Right renal cortex interstitium (tissue), 3 donors: ENCODE measurements around the gene AIFM3. TPM values are rescaled to one million over a fixed set of nuclear protein-coding genes. Genes with fewer than 3 reads are reported as not detected.
A peak's percentile ranks its signal among the peaks of the same experiment; 100 is the strongest.

Experiments used
- DNase-seq, 3 donors: peaks; one replicate each; pipeline ENCODE4 v3.0.0-alpha.2; 2013; ENCODE audit warnings: low read depth in 3 of 3, low spot score in 2 of 3
- polyA plus RNA-seq, 3 donors: library from polyadenylated mRNA; unstranded; fragments of 120-200 nt; gene quantifications; one replicate each; pipeline ENCODE4 v1.2.1, GENCODE V29; 2013; ENCODE audit not compliant: insufficient read length in 3 of 3

Gene AIFM3
- polyA plus RNA-seq, 3 donors = 0.69 to 0.97 (median 0.76) TPM

DNA sequence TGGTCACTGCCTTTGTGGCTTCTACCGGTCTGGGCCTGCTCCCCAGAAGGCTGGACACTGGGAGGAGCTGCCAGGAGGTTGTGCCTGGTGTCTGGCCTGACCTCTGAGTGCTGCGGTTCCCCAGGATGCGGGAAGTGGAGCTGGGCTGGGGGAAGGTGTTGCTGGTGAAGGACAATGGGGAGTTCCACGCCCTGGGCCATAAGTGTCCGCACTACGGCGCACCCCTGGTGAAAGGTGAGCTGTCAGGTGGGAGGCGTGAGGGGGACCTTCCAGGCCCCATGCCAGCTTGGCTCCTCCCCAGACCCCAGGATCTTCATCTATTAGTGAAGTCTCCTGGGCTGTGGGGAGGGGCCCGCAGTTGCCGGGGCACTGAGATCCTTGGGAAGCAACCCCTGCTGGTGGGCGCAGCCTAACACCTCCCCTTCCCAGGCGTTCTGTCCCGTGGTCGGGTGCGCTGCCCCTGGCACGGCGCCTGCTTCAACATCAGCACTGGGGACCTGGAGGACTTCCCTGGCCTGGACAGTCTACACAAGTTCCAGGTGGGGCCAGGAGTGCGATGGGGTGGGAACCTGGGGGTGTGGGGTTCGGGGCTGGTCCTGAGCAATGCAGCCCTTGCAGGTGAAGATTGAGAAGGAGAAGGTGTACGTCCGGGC is 6.7 kb downstream of the AIFM3 start:
- no peak for DNase-seq

DNA sequence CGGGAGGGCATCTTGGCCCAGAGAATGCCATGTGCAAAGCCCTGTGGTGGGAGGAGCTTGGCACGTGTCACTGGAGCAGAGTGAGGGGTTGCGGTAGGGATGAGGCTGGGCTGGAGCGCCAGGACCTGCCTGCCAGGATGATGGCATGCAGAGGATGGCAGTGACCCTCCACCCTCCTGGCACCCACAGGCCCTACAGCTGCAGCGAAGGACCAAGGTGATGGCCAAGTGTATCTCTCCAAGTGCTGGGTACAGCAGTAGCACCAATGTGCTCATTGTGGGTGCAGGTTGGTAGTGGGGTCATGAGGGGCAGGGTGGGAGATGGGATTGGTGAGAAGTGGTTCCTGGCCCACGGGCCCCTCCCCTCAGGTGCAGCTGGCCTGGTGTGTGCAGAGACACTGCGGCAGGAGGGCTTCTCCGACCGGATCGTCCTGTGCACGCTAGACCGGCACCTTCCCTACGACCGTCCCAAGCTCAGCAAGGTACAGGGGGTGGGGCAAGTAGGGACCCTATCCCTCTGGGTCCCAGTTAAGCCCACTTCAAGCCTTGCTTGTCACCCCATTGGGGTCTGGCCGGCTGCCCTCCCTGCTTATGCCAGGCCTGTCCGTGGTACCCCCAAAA is 7.4 kb downstream of the AIFM3 start:
- DNase-seq = no peak

DNA sequence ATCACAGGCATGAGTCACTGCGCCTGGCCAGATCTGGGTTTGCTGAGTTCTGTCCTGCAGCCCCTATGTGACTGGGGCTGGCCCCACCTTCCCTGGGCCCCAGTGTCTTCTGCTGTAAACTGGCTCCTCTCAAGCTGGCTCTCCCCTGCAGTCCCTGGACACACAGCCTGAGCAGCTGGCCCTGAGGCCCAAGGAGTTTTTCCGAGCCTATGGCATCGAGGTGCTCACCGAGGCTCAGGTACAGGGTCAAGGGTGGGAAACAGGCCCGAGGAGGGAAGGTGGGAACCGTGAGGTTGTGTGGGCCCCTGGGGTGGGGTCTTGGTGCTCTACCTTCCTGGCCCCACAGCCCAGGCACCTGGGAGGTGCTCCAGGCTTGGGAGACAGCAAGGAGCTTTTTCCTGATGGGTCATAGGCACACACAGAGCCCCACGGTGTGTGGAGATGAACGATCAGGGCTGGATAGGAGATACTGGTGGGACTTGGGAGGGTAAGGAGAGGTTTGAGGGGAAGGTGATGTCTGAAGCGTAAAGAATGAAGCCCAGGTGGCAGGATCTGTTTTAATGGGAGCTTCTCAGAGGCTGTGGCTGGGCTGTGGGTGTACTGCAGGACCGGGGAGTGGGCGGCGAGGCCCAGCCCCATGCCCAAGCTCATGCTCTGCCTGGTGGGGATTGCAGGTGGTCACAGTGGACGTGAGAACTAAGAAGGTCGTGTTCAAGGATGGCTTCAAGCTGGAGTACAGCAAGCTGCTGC is 8.7 kb downstream of the AIFM3 start:
- no peak for DNase-seq

GRCh38 chr22:20976291-20976877 is 9.3 kb downstream of the AIFM3 start:
- no peak for DNase-seq

- DNase-seq = no peak
These were observed 10.0 kb downstream of the AIFM3 start for GRCh38 chr22:20977019-20977418.

DNA sequence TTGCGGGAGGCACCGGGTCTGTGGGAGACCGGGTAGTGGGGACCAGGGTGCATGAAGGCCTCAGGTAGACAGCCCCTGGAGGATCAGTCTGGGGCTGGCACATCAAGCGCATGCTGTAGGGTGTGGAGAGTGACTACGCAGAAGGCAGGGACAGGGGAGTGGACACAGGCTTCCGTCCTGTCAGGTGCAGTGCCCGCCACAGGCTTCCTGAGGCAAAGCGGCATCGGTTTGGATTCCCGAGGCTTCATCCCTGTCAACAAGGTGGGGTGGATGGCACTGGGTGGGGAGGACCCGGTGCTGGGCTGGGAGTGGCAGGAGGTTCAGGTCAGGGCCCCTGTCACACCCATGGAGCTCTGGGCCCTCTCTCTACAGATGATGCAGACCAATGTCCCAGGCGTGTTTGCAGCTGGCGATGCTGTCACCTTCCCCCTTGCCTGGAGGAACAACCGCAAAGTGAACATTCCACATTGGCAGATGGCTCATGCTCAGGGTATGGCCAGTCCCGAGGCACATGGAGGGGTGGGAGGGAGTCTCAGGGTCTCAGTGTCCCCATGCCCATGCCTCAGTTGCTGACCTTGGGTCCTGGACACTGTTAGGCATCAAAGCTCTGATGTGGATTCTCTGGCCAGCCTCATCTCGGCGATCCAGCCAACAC is 10.6 kb downstream of the AIFM3 start:
- DNase-seq = no peak

- no peak for DNase-seq
These were observed 11.4 kb downstream of the AIFM3 start for GRCh38 chr22:20978419-20978818.

DNA sequence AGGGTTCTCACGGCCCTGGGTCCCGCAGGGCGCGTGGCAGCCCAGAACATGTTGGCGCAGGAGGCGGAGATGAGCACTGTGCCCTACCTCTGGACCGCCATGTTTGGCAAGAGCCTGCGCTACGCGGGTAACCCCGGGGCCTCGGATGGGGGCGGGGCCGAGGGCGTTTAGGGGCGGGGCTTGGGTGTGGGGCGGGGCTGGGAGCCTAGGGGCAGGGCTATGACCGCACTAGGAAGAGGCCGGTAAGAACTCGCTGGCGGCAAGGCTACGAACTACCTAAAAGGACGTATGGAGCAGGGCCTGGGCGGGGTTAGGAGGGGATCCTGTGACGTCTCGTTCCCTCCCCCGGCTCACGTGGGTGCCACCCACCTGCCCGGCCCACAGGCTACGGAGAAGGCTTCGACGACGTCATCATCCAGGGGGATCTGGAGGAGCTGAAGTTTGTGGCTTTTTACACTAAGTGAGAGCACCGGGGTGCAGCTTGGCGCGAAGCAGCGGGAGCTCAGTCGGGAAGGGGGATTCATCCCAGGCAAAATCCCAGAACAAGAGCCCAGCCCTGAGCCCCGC is 12.3 kb downstream of the AIFM3 start:
- DNase-seq = no peak

DNA sequence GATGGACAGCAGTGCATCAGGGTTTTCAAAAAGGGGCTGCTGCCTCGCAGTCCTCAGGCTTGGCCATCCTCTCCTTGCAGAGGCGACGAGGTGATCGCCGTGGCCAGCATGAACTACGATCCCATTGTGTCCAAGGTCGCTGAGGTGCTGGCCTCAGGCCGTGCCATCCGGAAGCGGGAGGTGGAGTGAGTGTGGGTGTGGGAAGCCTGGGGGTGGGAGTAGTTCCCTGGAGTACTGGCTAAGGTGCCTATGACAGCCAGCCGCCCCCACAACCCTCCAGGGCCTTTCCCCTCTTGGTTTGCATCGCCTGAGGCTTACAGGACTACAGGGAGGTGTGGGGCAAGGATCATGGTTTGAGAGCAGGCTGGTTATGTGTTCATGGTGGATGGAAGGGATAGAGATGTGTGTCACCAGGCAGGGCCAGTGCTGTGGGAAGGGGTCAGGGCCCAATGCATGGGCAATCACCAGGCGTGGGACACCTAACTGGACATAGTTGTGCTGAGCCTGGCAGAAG is 12.9 kb downstream of the AIFM3 start:
- DNase-seq = no peak

DNA sequence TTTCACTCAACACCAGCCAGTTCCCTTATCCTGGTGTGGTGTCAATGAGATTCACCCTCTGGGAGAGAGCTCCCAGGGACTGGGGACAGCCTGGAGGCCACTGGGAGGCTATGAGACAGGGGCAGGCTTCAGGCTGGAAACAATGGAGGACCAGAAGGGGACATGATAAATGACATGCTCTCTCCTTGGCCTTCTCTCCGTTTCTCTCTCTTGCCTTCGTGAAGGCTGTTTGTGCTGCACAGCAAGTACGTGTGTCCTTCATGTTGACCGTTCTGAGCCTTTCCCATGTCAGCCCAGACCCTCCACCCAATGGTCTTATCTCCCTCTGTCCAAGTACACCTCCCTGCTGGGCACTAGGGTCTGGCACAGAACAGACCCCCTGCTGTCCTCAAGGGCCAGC is 13.5 kb downstream of the AIFM3 start:
- no peak for DNase-seq

DNA sequence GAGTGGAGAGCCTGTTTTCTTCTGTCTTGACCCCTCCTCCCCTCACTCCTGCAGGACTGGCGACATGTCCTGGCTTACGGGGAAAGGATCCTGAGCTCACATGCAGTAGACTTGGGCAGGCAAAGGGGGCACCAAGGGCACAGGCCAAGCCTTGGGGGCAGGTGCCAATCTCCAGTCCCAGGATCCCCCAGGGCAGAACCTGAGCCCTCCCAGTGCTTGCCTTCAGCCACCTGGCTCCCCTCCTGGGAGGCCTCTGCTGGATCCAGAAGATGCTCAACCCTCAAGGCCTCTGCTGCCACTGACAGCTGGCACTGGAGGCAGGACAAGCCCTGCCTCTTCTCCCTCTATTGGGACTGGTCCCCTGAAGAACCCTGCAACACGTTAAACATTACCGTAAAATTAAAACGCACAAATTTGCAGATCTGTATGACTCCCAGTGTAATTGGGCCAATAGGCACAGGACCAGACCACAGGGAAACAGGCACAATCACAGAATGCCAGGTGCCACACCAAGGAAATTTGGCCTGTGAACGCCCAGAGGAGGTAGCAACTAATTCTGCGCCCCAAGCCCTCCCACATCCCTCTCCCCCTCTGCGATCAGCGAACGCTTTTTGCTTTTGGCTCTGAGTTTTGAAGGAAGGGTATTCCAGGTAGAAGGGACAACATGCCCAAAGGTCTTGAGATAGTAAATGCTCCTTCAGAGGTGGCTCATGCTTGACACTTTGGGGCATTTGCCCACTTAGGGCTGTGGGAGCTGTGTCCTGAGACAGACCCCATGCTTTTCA is 14.1 kb downstream of the AIFM3 start:
- DNase-seq = no peak

DNA sequence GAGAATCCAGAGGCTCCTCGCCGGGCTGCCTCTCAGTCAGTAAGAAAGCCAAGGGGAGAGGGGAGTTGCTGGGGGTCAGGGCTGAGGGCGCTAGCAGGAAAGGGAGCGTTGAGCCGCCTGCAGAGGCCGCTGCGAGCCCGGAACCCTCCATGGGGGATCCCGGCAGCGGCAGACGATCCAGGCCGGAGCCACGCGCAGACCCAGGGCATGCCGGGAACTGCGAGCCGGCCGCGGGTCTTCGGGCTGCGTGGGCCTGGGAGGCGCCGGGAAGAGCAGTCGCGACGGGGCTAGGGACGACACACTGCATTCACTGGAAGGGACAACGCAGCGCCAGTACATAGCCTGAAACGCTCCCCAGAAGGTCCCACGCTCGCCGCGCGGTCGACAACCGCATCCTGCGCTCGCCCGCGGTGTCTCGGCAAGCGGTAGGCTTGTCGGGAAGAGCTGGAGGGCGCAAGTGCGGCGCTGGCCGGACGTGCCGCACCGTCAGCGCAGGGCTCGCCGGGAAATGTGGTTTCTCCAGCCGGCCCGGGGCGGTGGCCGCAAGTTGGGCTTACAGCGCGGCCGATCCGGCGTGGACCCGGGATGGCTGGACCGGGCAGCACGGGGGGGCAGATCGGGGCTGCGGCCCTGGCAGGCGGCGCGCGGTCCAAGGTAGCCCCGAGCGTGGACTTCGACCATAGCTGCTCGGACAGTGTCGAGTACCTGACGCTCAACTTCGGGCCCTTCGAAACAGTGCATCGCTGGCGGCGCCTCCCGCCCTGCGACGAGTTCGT is 14.9 kb downstream of the AIFM3 start, which contains the start of gene LZTR1:
LZTR1 (plus strand) TSS at position 511 of the 776 bp plus-strand sequence; CDS start at position 586, 75 bp downstream.
- peak in 2 of 3 donors; percentile 63 to 71 for DNase-seq

DNA sequence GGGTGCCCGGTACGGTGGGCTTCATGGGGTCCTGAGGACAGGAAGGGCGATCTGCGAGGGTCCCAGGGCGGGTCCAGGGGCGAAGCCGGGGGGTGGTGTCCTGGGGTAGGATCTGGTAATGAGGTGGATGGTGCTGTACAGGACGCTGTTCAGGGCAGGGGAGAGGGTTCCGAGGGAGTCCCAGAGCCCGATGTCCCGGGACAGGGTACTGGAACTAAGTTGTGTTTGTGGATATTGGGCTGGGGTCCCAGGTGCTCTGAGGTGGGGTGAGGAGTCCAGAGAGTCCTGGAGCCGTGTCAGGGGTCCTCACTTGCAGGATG is 15.5 kb downstream of the AIFM3 start:
- no peak for DNase-seq

DNA sequence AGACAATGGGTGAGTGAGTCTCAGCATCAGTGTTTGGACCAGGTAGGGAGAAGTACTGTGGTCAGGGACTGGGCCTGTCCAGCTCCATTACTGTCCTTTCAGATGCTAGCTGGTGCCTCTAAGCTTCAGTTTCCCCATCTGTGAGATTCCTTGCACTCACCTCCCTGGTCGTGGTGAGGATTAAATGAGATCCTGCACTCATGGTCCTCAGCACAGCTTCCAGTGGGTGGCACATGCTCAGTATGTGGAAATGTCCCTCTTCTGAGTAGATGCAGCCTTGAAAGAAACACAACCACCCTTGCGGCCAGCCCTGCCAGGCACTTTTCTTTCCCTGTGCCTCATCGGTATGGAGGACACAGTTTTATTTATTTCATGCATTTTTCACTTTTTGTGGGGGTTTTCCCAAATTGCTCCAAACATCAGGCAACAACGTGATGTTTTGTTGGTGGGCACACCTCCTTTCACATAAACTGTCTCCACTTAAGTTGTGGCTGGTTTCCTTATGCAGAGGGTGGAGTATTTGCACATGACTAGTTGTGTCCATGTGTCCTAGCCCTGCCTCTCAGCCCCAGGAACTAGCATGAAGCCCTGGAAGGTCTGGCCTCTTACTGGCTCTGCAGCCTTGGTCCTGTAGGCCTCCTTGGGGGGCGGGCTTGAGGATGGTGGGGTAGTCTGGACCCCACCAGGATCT is 16.2 kb downstream of the AIFM3 start:
- no peak for DNase-seq

GRCh38 chr22:20985720-20986119 is 18.7 kb downstream of the AIFM3 start:
- DNase-seq = no peak

DNA sequence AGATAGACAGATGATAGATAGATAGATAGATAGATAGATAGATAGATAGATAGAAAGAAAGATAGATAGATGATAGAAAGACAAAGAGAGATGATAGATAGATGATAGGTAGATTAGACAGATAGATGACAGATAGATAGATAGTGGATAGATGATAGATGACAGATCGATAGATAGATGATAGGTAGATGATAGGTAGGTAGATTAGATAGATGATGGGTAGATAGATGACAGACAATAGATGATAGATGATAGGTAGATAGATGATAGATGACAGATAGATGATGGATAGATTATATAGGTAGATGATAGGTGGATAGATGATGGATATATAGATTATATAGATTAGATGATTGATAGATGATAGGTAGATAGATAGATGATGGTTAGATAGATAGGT is 19.3 kb downstream of the AIFM3 start:
- DNase-seq = no peak

- no peak for DNase-seq
These were observed 20.3 kb downstream of the AIFM3 start for GRCh38 chr22:20987375-20987774.

- no peak for DNase-seq
These were observed 21.7 kb downstream of the AIFM3 start for GRCh38 chr22:20988573-20989322.
